PC-9 (cell line): ENCODE data around the gene MKNK2. TPM values are rescaled to one million over a fixed set of nuclear protein-coding genes. Genes with fewer than 3 reads are reported as not detected.
"Not testable (repeated sequence)": the region's sequence is repeated elsewhere in the genome, so short reads cannot be mapped to it uniquely, and the experiment has no call there.

Source experiments
- BruUV-seq: library from RNA; stranded (reverse); fragments of 400-500 nt; replicated peaks from 2 replicates; lab custom pipeline; 2021; lab: Mats Ljungman, UMichigan
- CTCF ChIA-PET: fragments of 300-600 bp; sonication (Branson Sonifier 250); formaldehyde crosslinking; loops from one replicate; lab custom pipeline; 2022; ENCODE audit warnings: antibody characterized with exemption; lab: Charles Lee
- POLR2A ChIA-PET: fragments of 300-600 bp; sonication (Branson Sonifier 250); formaldehyde crosslinking; loops from one replicate; lab custom pipeline; 2022; ENCODE audit warnings: antibody characterized with exemption; ENCODE audit not compliant: unreplicated experiment; lab: Charles Lee
- DNase-seq, 2 experiments: peaks; one replicate each; pipeline versions ENCODE4 v3.0.0 to v3.0.0-alpha.2; 2015 to 2022; ENCODE audit warnings: mixed read lengths in 1 of 2
- H2AFZ ChIP-seq: fragments of 200-600 bp; sonication (generic); 2 replicates; pipeline ENCODE4 v1.8.1; 2017; ENCODE audit warnings: antibody characterized with exemption
- H3F3A ChIP-seq: fragments of 200-600 bp; sonication (generic); 2 replicates; pipeline ENCODE4 v1.8.1; 2017; ENCODE audit warnings: antibody characterized with exemption, mild to moderate bottlenecking, low read depth; ENCODE audit not compliant: insufficient read depth
- H3K27ac ChIP-seq: fragments of 200-600 bp; sonication (generic); 2 replicates; pipeline ENCODE4 v1.6.1; 2016; ENCODE audit warnings: mixed run types
- H3K27me3 ChIP-seq: fragments of 200-600 bp; sonication (generic); 2 replicates; pipeline ENCODE4 v1.6.1; 2016; ENCODE audit warnings: low read depth, mixed run types; ENCODE audit not compliant: insufficient read depth
- H3K36me3 ChIP-seq: fragments of 200-600 bp; sonication (generic); 2 replicates; pipeline ENCODE4 v1.6.1; 2016; ENCODE audit warnings: low read depth, mixed run types
- H3K4me1 ChIP-seq: fragments of 200-600 bp; sonication (generic); replicated peaks from 2 replicates; pipeline ENCODE4 v1.6.1; 2016; ENCODE audit warnings: mixed run types; ENCODE audit not compliant: insufficient read depth
- H3K4me2 ChIP-seq: fragments of 200-600 bp; sonication (generic); 2 replicates; pipeline ENCODE4 v1.6.1; 2017; ENCODE audit warnings: mixed run types
- H3K4me3 ChIP-seq: fragments of 200-600 bp; sonication (generic); 2 replicates; pipeline ENCODE4 v1.6.1; 2016; ENCODE audit warnings: mixed run types
- H3K79me2 ChIP-seq: fragments of 200-600 bp; sonication (generic); 2 replicates; pipeline ENCODE4 v1.6.1; 2017; ENCODE audit warnings: low read depth, mixed run types
- H3K9me2 ChIP-seq: fragments of 200-600 bp; sonication (generic); 2 replicates; pipeline ENCODE4 v1.8.1; 2017; ENCODE audit warnings: mild to moderate bottlenecking; ENCODE audit not compliant: insufficient read depth
- H3K9me3 ChIP-seq: fragments of 200-600 bp; sonication (generic); 2 replicates; pipeline ENCODE4 v1.8.1; 2016; ENCODE audit warnings: low read depth; ENCODE audit not compliant: insufficient read depth
- H4K20me1 ChIP-seq: fragments of 200-600 bp; sonication (generic); 2 replicates; pipeline ENCODE4 v1.8.1; 2017; ENCODE audit not compliant: insufficient read depth
- EZH2 ChIP-seq: fragments of 200-600 bp; sonication (generic); IDR thresholded peaks from 2 replicates; pipeline ENCODE4 v1.8.0; 2017; ENCODE audit warnings: antibody characterized with exemption, low read depth
- intact Hi-C: fragments of 100-400 bp; cut with micrococcal nuclease; formaldehyde crosslinking; loops from one replicate; pipeline ENCODE4 v1.10.0; 2022; ENCODE audit not compliant: unreplicated experiment
- total RNA-seq: library from RNA; stranded (reverse); gene quantifications from 2 replicates; pipeline ENCODE4 v1.2.3, GENCODE V29; 2021
- TF ChIP-seq, protein P1 (sequence below): fragments of 200-600 bp; sonication (generic); conservative IDR thresholded peaks from 2 replicates; pipeline ENCODE4 v1.6.1; 2017; ENCODE audit warnings: mixed run types, antibody characterized with exemption, mild to moderate bottlenecking, moderate library complexity

Gene MKNK2
- total RNA-seq, 1 experiment from 2014 or later, result 132 TPM

GRCh38 chr19:2037651-2038255 is 13.3 kb downstream of the MKNK2 start:
- H2AFZ ChIP-seq, result no peak overlapping the region
- H3K27ac ChIP-seq, result no peak overlapping the region
- ChIA-PET CTCF (no interaction called here), POLR2A (no interaction called here)
- TSS peak; percentile 30 for BruUV-seq
- intact Hi-C loops, result no loop called here
- H4K20me1 ChIP-seq, result no peaks in the 10 kb centered on the region
- H3K36me3 ChIP-seq, result no peaks in the 10 kb centered on the region
- no peaks in the 10 kb centered on the region for H3K9me2 ChIP-seq
- TF ChIP-seq, protein P1, sequence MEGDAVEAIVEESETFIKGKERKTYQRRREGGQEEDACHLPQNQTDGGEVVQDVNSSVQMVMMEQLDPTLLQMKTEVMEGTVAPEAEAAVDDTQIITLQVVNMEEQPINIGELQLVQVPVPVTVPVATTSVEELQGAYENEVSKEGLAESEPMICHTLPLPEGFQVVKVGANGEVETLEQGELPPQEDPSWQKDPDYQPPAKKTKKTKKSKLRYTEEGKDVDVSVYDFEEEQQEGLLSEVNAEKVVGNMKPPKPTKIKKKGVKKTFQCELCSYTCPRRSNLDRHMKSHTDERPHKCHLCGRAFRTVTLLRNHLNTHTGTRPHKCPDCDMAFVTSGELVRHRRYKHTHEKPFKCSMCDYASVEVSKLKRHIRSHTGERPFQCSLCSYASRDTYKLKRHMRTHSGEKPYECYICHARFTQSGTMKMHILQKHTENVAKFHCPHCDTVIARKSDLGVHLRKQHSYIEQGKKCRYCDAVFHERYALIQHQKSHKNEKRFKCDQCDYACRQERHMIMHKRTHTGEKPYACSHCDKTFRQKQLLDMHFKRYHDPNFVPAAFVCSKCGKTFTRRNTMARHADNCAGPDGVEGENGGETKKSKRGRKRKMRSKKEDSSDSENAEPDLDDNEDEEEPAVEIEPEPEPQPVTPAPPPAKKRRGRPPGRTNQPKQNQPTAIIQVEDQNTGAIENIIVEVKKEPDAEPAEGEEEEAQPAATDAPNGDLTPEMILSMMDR, result no peak
- TF ChIP-seq EZH2, result no peak
- H3F3A ChIP-seq, result peaks cover 11% of the 10 kb centered on the region; the same call in 1 of the 2 replicates
- H3K79me2 ChIP-seq, result no peaks in the 10 kb centered on the region
- no peak overlapping the region for H3K4me3 ChIP-seq
- H3K4me2 ChIP-seq, result no peak overlapping the region
- no peaks in the 10 kb centered on the region for H3K9me3 ChIP-seq
- H3K27me3 ChIP-seq, result no peaks in the 10 kb centered on the region
- peaks cover 7% of the 10 kb centered on the region for H3K4me1 ChIP-seq
- no peak for DNase-seq

DNA sequence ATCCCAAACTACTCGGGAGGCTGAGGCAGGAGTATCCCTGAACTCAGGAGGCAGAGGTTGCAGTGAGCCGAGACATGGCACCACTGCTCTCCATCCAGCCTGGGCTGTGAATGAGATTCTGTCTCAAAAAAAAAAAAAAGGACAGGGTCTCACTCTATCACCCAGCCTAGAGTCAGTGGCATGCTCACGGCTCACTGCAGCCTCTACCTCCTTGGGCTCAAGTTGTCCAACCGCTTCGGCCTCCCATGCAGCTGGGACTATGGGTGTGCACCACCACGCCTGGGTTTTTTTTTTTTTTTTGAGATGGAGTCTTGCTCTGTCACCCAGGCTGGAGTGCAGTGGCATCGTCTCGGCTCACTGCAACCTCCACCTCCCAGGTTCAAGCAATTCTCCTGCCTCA is 14.6 kb downstream of the MKNK2 start:
- no peak overlapping the region for H3K27ac ChIP-seq
- no peaks in the 10 kb centered on the region for H3K36me3 ChIP-seq
- no peaks in the 10 kb centered on the region for H3K79me2 ChIP-seq
- no peak for DNase-seq
- H3K4me1 ChIP-seq, result peaks cover 18% of the 10 kb centered on the region
- no peak for TF ChIP-seq EZH2
- CTCF ChIA-PET, result interaction anchor here (0.6 kb wide), 1 partner anchor 25 kb away, joined by 4 read pairs; no protein-coding TSS in a partner anchor
- no peaks in the 10 kb centered on the region for H3K9me2 ChIP-seq
- no peaks in the 10 kb centered on the region for H3K9me3 ChIP-seq
- intact Hi-C loops, result no loop called here
- POLR2A ChIA-PET, result no interaction called here
- peaks cover 18% of the 10 kb centered on the region; the same call in 1 of the 2 replicates for H3F3A ChIP-seq
- no TSS peak for BruUV-seq
- H3K4me3 ChIP-seq, result no peak overlapping the region
- no peaks in the 10 kb centered on the region for H3K27me3 ChIP-seq
- H3K4me2 ChIP-seq, result no peak overlapping the region
- H2AFZ ChIP-seq, result no peak overlapping the region
- no peaks in the 10 kb centered on the region for H4K20me1 ChIP-seq

GRCh38 chr19:2035590-2035991 is 15.5 kb downstream of the MKNK2 start:
- no peak for DNase-seq
- no TSS peak for BruUV-seq
- no peak for TF ChIP-seq EZH2
- intact Hi-C loops, result no loop called here
- CTCF ChIA-PET, result no interaction called here
- Histone ChIP-seq H4K20me1 (no peaks in the 10 kb centered on the region), H3F3A (peaks cover 19% of the 10 kb centered on the region; the same call in 1 of the 2 replicates), H3K27ac (peak overlapping the region; percentile 42), H3K79me2 (no peaks in the 10 kb centered on the region), H3K27me3 (no peaks in the 10 kb centered on the region), H3K4me1 (peaks cover 19% of the 10 kb centered on the region), H3K9me2 (no peaks in the 10 kb centered on the region), H2AFZ (no peak overlapping the region), H3K36me3 (no peaks in the 10 kb centered on the region), H3K9me3 (no peaks in the 10 kb centered on the region), H3K4me3 (peak overlapping the region; percentile 56; the same call in 1 of the 2 replicates), H3K4me2 (peak overlapping the region; percentile 68)
- POLR2A ChIA-PET, result no interaction called here

GRCh38 chr19:2034729-2035589 is 16.1 kb downstream of the MKNK2 start:
- Histone ChIP-seq H3F3A (peaks cover 19% of the 10 kb centered on the region; the same call in 1 of the 2 replicates), H4K20me1 (no peaks in the 10 kb centered on the region), H3K27me3 (no peaks in the 10 kb centered on the region), H3K4me1 (peaks cover 19% of the 10 kb centered on the region), H3K9me3 (no peaks in the 10 kb centered on the region), H3K27ac (peak overlapping the region; percentile 42), H3K4me2 (peak overlapping the region; percentile 68), H3K79me2 (no peaks in the 10 kb centered on the region), H3K9me2 (no peaks in the 10 kb centered on the region), H2AFZ (peak overlapping the region; percentile 69), H3K36me3 (no peaks in the 10 kb centered on the region), H3K4me3 (peak overlapping the region; percentile 56; the same call in 1 of the 2 replicates)
- TF ChIP-seq, protein P1, result peak; percentile 25; the same call in 1 of the 2 replicates
- TF ChIP-seq EZH2, result no peak
- BruUV-seq, result no TSS peak
- POLR2A ChIA-PET, result no interaction called here
- intact Hi-C loops, result no loop called here
- peak; percentile 32 to 82 for DNase-seq
- CTCF ChIA-PET, result no interaction called here

- POLR2A ChIA-PET, BruUV-seq, H3K79me2 ChIP-seq, H3K27me3 ChIP-seq, H3K9me3 ChIP-seq, CTCF ChIA-PET, H4K20me1 ChIP-seq, H3K9me2 ChIP-seq, DNase-seq, intact Hi-C loops, H3K36me3 ChIP-seq: not testable (repeated sequence)
- Histone ChIP-seq H3K4me2 (peak overlapping the region; percentile 68), H3K4me1 (peaks cover 19% of the 10 kb centered on the region), H3K27ac (peak overlapping the region; percentile 19; the same call in 1 of the 2 replicates), H3K4me3 (peak overlapping the region; percentile 56; the same call in 1 of the 2 replicates), H3F3A (peaks cover 22% of the 10 kb centered on the region; the same call in 1 of the 2 replicates), H2AFZ (peak overlapping the region; percentile 69)
Observed at GRCh38 chr19:2034253-2034652, 16.8 kb downstream of the MKNK2 start.
